IMR-90 (cell line): Measurements from ENCODE around the gene FBN1. TPM values are rescaled to one million over a fixed set of nuclear protein-coding genes. Genes with fewer than 3 reads are reported as not detected.

Experiments
- ATAC-seq: fragments of 200-7000 bp; cut with Tn5 transposase; 2 replicates; pipeline ENCODE4 v1.9.1; 2020; ENCODE audit warnings: low read depth, mild to moderate bottlenecking, moderate library complexity
- BruUV-seq: library from RNA; stranded (reverse); fragments of 400-500 nt; replicated peaks from 2 replicates; lab custom pipeline; 2021; lab: Mats Ljungman, UMichigan
- CTCF ChIA-PET: fragments of 300-600 bp; formaldehyde crosslinking; extraction: SDS; loops from one replicate; lab custom pipeline; 2021; ENCODE audit warnings: antibody characterized with exemption; lab: Yijun Ruan, JAX
- POLR2A ChIA-PET: fragments of 300-600 bp; sonication (Branson Sonifier 250); formaldehyde crosslinking; loops from one replicate; lab custom pipeline; 2022; ENCODE audit warnings: antibody characterized with exemption; ENCODE audit not compliant: unreplicated experiment; lab: Charles Lee
- DNase-seq: peaks from one replicate; pipeline ENCODE4 v3.0.0; 2013
- H2AFZ ChIP-seq: replicated peaks from 2 replicates; pipeline ENCODE3; 2013; ENCODE audit warnings: low read length, mild to moderate bottlenecking; ENCODE audit not compliant: poor library complexity
- H2AK5ac ChIP-seq: 2 replicates; pipeline ENCODE4 v1.6.1; 2013; ENCODE audit warnings: low read depth, low read length, inconsistent platforms
- H2AK9ac ChIP-seq: replicated peaks from 2 replicates; pipeline ENCODE3; 2013; ENCODE audit warnings: mild to moderate bottlenecking, low read depth, low read length, moderate library complexity; ENCODE audit not compliant: poor library complexity
- H2BK120ac ChIP-seq: 2 replicates; pipeline ENCODE4 v1.6.1; 2013; ENCODE audit warnings: low read depth, low read length, inconsistent platforms
- H2BK15ac ChIP-seq: 3 replicates; pipeline ENCODE4 v1.6.1; 2013; ENCODE audit warnings: low read depth, low read length, inconsistent platforms
- H2BK20ac ChIP-seq: 2 replicates; pipeline ENCODE4 v1.6.1; 2013; ENCODE audit warnings: low read depth, mild to moderate bottlenecking, inconsistent platforms, low read length, moderate library complexity
- H2BK5ac ChIP-seq: 2 replicates; pipeline ENCODE4 v1.6.1; 2013; ENCODE audit warnings: mild to moderate bottlenecking, low read depth, low read length, inconsistent platforms; ENCODE audit not compliant: poor library complexity, severe bottlenecking
- H3K14ac ChIP-seq: replicated peaks from 2 replicates; pipeline ENCODE4 v1.6.1; 2013; ENCODE audit warnings: low read depth, low read length, inconsistent platforms
- H3K18ac ChIP-seq: 2 replicates; pipeline ENCODE4 v1.6.1; 2013; ENCODE audit warnings: low read depth, low read length, control low read depth
- H3K23ac ChIP-seq: 2 replicates; pipeline ENCODE4 v1.6.1; 2013; ENCODE audit warnings: low read depth, low read length, inconsistent platforms
- H3K27ac ChIP-seq: 2 replicates; pipeline ENCODE4 v1.5.1; 2013; ENCODE audit warnings: mild to moderate bottlenecking, control low read depth, low read length; ENCODE audit not compliant: insufficient read depth
- H3K27me3 ChIP-seq: 2 replicates; pipeline ENCODE4 v1.6.1; 2013; ENCODE audit warnings: low read length; ENCODE audit not compliant: control insufficient read depth, insufficient read depth
- H3K36me3 ChIP-seq: 2 replicates; pipeline ENCODE4 v1.6.1; 2013; ENCODE audit warnings: low read length, mixed read lengths; ENCODE audit not compliant: control insufficient read depth, insufficient read depth
- H3K4ac ChIP-seq: 2 replicates; pipeline ENCODE4 v1.6.1; 2013; ENCODE audit warnings: low read depth, low read length, inconsistent platforms
- H3K4me1 ChIP-seq: 2 replicates; pipeline ENCODE4 v1.6.1; 2013; ENCODE audit warnings: low read length, mixed read lengths; ENCODE audit not compliant: control insufficient read depth, insufficient read depth
- H3K4me2 ChIP-seq: 2 replicates; pipeline ENCODE4 v1.6.1; 2013; ENCODE audit warnings: low read depth, mild to moderate bottlenecking, control low read depth, low read length, moderate library complexity
- H3K4me3 ChIP-seq: 2 replicates; pipeline ENCODE4 v1.5.1; 2013; ENCODE audit warnings: low read depth, mild to moderate bottlenecking, control low read depth, low read length, moderate library complexity; ENCODE audit not compliant: insufficient read depth
- H3K56ac ChIP-seq: 2 replicates; pipeline ENCODE4 v1.6.1; 2013; ENCODE audit warnings: low read length, inconsistent platforms; ENCODE audit not compliant: insufficient read depth; ENCODE audit errors: extremely low read depth
- H3K79me1 ChIP-seq, 2 experiments: 2 replicates each; pipeline ENCODE4 v1.6.1; 2013; ENCODE audit warnings: low read length in 2 of 2, inconsistent platforms in 1 of 2, low read depth in 1 of 2
- H3K9ac ChIP-seq: 2 replicates; pipeline ENCODE4 v1.6.1; 2013; ENCODE audit warnings: low read depth, low read length, control low read depth
- H3K9me1 ChIP-seq: 2 replicates; pipeline ENCODE4 v1.6.1; 2013; ENCODE audit warnings: low read length, inconsistent platforms; ENCODE audit not compliant: insufficient read depth
- H3K9me3 ChIP-seq: 2 replicates; pipeline ENCODE4 v1.6.1; 2013; ENCODE audit warnings: low read length; ENCODE audit not compliant: control insufficient read depth, insufficient read depth
- H4K20me1 ChIP-seq: 2 replicates; pipeline ENCODE4 v1.6.1; 2013; ENCODE audit warnings: low read length, inconsistent platforms; ENCODE audit not compliant: insufficient read depth
- H4K5ac ChIP-seq: 2 replicates; pipeline ENCODE4 v1.6.1; 2013; ENCODE audit warnings: mild to moderate bottlenecking, low read depth, low read length, control low read depth
- H4K8ac ChIP-seq, 2 experiments: 2 replicates each; pipeline ENCODE4 v1.6.1; 2013; ENCODE audit warnings: low read depth in 2 of 2, low read length in 2 of 2, control low read depth in 1 of 2, inconsistent platforms in 1 of 2
- H4K91ac ChIP-seq: 2 replicates; pipeline ENCODE4 v1.6.1; 2013; ENCODE audit warnings: low read depth, low read length, inconsistent platforms; ENCODE audit not compliant: insufficient read depth
- FOS ChIP-seq: fragments of 150-350 bp; IDR thresholded peaks from 2 replicates; pipeline ENCODE4 v1.6.1; 2016; ENCODE audit warnings: low read depth, low read length
- MAFK ChIP-seq: IDR thresholded peaks from 2 replicates; pipeline ENCODE4 v1.6.1; 2012; ENCODE audit warnings: low read depth, low read length, improper control_type of control experiment
- MXI1 ChIP-seq: IDR thresholded peaks from 2 replicates; pipeline ENCODE4 v1.6.1; 2012; ENCODE audit warnings: low read depth, mild to moderate bottlenecking, low read length, moderate library complexity, borderline replicate concordance
- NFE2L2 ChIP-seq: fragments of 150-350 bp; IDR thresholded peaks from 2 replicates; pipeline ENCODE4 v1.6.1; 2016; ENCODE audit warnings: low read depth, mild to moderate bottlenecking, low read length
- WGBS, 2 experiments: methylation state at CpG; one replicate each; pipeline versions ENCODE4 v1.1.5 to v1.1.7; 2013; ENCODE audit warnings: missing lambda C conversion rate in 2 of 2; ENCODE audit not compliant: insufficient read length in 1 of 2; ENCODE audit errors: extremely low coverage in 2 of 2; 5-methylcytosine and 5-hydroxymethylcytosine counted together
- dilution Hi-C: fragments of 300-500 bp; cut with HindIII; formaldehyde crosslinking; loops from one replicate; pipeline ENCODE4 v1.14.3; 2018; ENCODE audit warnings: low sequenced_read_pairs; ENCODE audit not compliant: unreplicated experiment
- in situ Hi-C: fragments of 300-500 bp; cut with MboI; formaldehyde crosslinking; loops from 3 replicates; pipeline ENCODE4 v1.14.3; 2019; ENCODE audit warnings: low sequenced_read_pairs, inconsistent platforms, mixed read lengths
- intact Hi-C: fragments of 100-400 bp; cut with micrococcal nuclease; formaldehyde crosslinking; loops from 2 replicates; pipeline ENCODE4 v1.10.0; 2022
- polyA plus RNA-seq, 3 experiments: library from polyadenylated mRNA; depleted of rRNA; stranded (reverse); fragments of >200 nt; gene quantifications; 2 replicates each; pipeline ENCODE4 v1.2.3, GENCODE V29; 2012; ENCODE audit warnings: low replicate concordance in 1 of 3
- total RNA-seq: library from RNA; depleted of rRNA; stranded (reverse); fragments of >200 nt; gene quantifications from 2 replicates; pipeline ENCODE4 v1.2.3, GENCODE V29; 2012
- TF ChIP-seq, protein P1 (sequence below): conservative IDR thresholded peaks from 2 replicates; pipeline ENCODE4 v1.5.1; 2012; ENCODE audit warnings: mild to moderate bottlenecking, low read depth, low read length, improper control_type of control experiment

The FBN1 gene
- total and polyA plus RNA-seq, 2 of the 4 experiments (the other 2 are of a cell fraction): 134 to 283 TPM

DNA sequence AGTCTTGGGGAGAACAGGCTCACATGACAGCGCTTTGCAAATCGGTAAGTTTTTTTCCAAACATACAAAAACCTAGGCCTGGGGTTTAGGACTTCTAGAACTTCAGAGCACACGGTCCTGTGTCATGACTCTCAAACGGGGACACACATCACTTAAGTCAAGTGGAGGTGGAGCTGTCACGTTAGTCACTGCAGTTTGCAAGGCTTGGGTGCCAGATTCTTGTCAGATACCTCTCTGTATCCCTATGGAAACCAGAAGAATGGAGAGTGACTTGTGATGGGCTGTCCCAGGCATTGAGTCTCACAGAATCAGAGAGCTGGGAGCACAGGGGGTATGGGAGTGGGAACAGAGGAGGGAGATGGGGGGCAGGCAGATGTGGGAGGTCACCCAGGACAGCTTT, 249.5 kb downstream of the FBN1 start:
- Histone ChIP-seq H3K79me1 (no peaks in the 10 kb centered on the region), H3K14ac (peak overlapping the region; percentile 60), H2AK5ac (peak overlapping the region; percentile 94), H2BK120ac (peak overlapping the region; percentile 28; the same call in 1 of the 2 replicates), H3K9ac (no peak overlapping the region), H3K9me3 (no peaks in the 10 kb centered on the region), H4K5ac (no peak overlapping the region; the same call in 1 of the 2 replicates), H3K27me3 (no peaks in the 10 kb centered on the region), H2BK5ac (no peak overlapping the region), H3K36me3 (no peaks in the 10 kb centered on the region), H3K18ac (peak overlapping the region; percentile 32; the same call in 1 of the 2 replicates), H3K27ac (no peak overlapping the region), H3K4ac (peak overlapping the region; percentile 64), H4K8ac (peak overlapping the region in 1 of 2 experiments; percentile 28; a peak in 2 of 4 replicates), H2AK9ac (peak overlapping the region; percentile 85), H3K4me2 (no peak overlapping the region), H3K9me1 (peaks cover 27% of the 10 kb centered on the region), H4K20me1 (no peaks in the 10 kb centered on the region), H4K91ac (peak overlapping the region; percentile 16; the same call in 1 of the 2 replicates), H2BK15ac (no peak overlapping the region; the same call in 2 of the 3 replicates), H2BK20ac (peak overlapping the region; percentile 26; the same call in 1 of the 2 replicates), H3K4me3 (no peak overlapping the region), H3K56ac (no peak overlapping the region), H2AFZ (peak overlapping the region; percentile 77), H3K4me1 (peaks cover 12% of the 10 kb centered on the region), H3K23ac (peak overlapping the region; percentile 45; the same call in 1 of the 2 replicates)
- BruUV-seq: no TSS peak
- ChIA-PET POLR2A (no interaction called here), CTCF (interaction anchor here (0.7 to 1.3 kb wide), 2 partner anchors 9 to 10 kb away, joined by 3 to 4 read pairs; no protein-coding TSS in a partner anchor)
- in situ Hi-C loops (no loop called here), dilution Hi-C loops (no loop called here), intact Hi-C loops (no loop called here)
- ATAC-seq (no peak), DNase-seq (no peak)
- no CpG with 5 or more reads among the region's 5 CpGs for WGBS, 2 experiments
- TF ChIP-seq, protein P1, sequence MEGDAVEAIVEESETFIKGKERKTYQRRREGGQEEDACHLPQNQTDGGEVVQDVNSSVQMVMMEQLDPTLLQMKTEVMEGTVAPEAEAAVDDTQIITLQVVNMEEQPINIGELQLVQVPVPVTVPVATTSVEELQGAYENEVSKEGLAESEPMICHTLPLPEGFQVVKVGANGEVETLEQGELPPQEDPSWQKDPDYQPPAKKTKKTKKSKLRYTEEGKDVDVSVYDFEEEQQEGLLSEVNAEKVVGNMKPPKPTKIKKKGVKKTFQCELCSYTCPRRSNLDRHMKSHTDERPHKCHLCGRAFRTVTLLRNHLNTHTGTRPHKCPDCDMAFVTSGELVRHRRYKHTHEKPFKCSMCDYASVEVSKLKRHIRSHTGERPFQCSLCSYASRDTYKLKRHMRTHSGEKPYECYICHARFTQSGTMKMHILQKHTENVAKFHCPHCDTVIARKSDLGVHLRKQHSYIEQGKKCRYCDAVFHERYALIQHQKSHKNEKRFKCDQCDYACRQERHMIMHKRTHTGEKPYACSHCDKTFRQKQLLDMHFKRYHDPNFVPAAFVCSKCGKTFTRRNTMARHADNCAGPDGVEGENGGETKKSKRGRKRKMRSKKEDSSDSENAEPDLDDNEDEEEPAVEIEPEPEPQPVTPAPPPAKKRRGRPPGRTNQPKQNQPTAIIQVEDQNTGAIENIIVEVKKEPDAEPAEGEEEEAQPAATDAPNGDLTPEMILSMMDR: no peak
- TF ChIP-seq MAFK (no peak), FOS (no peak), MXI1 (no peak), NFE2L2 (no peak)
